SH-SY5Y (cell line): ENCODE measurements around the gene ADAM12.

Source experiments
- GATA2 ChIP-seq: IDR thresholded peaks from 2 replicates; pipeline ENCODE4 v1.6.1; 2011; ENCODE audit warnings: mild to moderate bottlenecking, low read depth, low read length
- GATA3 ChIP-seq: IDR thresholded peaks from 2 replicates; pipeline ENCODE4 v1.6.1; 2011; ENCODE audit warnings: low read depth, mild to moderate bottlenecking, low read length, moderate library complexity

DNA sequence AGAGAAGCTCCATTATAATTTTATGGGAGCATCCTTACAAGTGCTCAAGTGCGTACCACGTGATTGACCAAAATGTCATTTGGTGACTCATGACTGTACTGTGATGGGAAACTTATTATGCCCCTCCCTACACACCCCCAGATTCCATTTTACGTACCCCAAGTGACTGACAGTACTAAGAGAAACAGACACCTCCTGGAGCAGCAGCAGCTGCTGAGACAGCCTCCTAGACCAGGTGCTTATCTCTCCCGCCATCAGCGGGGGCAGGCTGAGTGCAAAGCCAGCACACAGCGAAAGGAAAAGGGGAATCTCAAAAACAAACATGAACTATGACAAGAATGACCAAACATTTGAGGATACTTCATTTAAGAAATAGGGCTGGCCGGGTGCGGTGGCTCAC is 4.2 kb upstream of the ADAM12 start:
- no peak for TF ChIP-seq GATA3
- TF ChIP-seq GATA2: peak; percentile 63
